Trophoblast cell (in vitro differentiated cells and primary cell): ENCODE measurements around the gene ARHGAP42.

ENCODE experiments used
- DNase-seq, 2 donors: peaks; one replicate each; pipeline ENCODE4 v3.0.0-alpha.2; 2016
- H2AFZ ChIP-seq: 2 replicates; pipeline ENCODE4 v1.6.1; 2013; ENCODE audit warnings: low read length, moderate library complexity, mild to moderate bottlenecking; ENCODE audit not compliant: insufficient read depth, poor library complexity
- H2AK5ac ChIP-seq: 2 replicates; pipeline ENCODE4 v1.6.1; 2013; ENCODE audit warnings: mild to moderate bottlenecking, low read length
- H2BK120ac ChIP-seq: 2 replicates; pipeline ENCODE4 v1.6.1; 2013; ENCODE audit warnings: low read length, mild to moderate bottlenecking, moderate library complexity; ENCODE audit not compliant: insufficient read depth, poor library complexity
- H2BK12ac ChIP-seq: 2 replicates; pipeline ENCODE4 v1.6.1; 2013; ENCODE audit warnings: mild to moderate bottlenecking, low read length, moderate library complexity
- H2BK5ac ChIP-seq: 2 replicates; pipeline ENCODE4 v1.6.1; 2013; ENCODE audit warnings: low read length, low read depth, moderate library complexity, mild to moderate bottlenecking; ENCODE audit not compliant: poor library complexity
- H3K14ac ChIP-seq: 2 replicates; pipeline ENCODE4 v1.6.1; 2013; ENCODE audit warnings: mild to moderate bottlenecking, low read length
- H3K18ac ChIP-seq: 2 replicates; pipeline ENCODE4 v1.6.1; 2013; ENCODE audit warnings: mild to moderate bottlenecking, low read length
- H3K23ac ChIP-seq: 2 replicates; pipeline ENCODE4 v1.6.1; 2013; ENCODE audit warnings: low read length
- H3K27ac ChIP-seq: 2 replicates; pipeline ENCODE4 v1.5.1; 2013; ENCODE audit warnings: low read depth, mild to moderate bottlenecking, inconsistent platforms, low read length, moderate library complexity
- H3K27me3 ChIP-seq: 2 replicates; pipeline ENCODE4 v1.6.1; 2013; ENCODE audit warnings: inconsistent platforms, mild to moderate bottlenecking, low read length, moderate library complexity; ENCODE audit not compliant: insufficient read depth
- H3K36me3 ChIP-seq, 2 experiments: 1 replicate in 1 of 2; 2 replicates in 1 of 2; pipeline ENCODE4 v1.6.1; 2013; ENCODE audit warnings: low read length in 2 of 2, mild to moderate bottlenecking in 2 of 2, moderate library complexity in 1 of 2; ENCODE audit not compliant: insufficient read depth in 2 of 2, control insufficient read depth in 1 of 2
- H3K4ac ChIP-seq: 2 replicates; pipeline ENCODE4 v1.6.1; 2013; ENCODE audit warnings: low read depth, mild to moderate bottlenecking, low read length, moderate library complexity
- H3K4me1 ChIP-seq, 2 experiments: 1 replicate in 1 of 2; 2 replicates in 1 of 2; pipeline ENCODE4 v1.6.1; 2013; ENCODE audit warnings: low read length in 2 of 2, mild to moderate bottlenecking in 2 of 2, moderate library complexity in 1 of 2; ENCODE audit not compliant: insufficient read depth in 2 of 2, control insufficient read depth in 1 of 2
- H3K4me2 ChIP-seq: 2 replicates; pipeline ENCODE4 v1.6.1; 2013; ENCODE audit warnings: inconsistent platforms, mild to moderate bottlenecking, low read length, moderate library complexity
- H3K4me3 ChIP-seq: 2 replicates; pipeline ENCODE4 v1.5.1; 2013; ENCODE audit warnings: mild to moderate bottlenecking, low read depth, low read length, inconsistent platforms
- H3K79me1 ChIP-seq: one replicate; pipeline ENCODE4 v1.6.1; 2013; ENCODE audit warnings: low read length
- H3K79me2 ChIP-seq: 2 replicates; pipeline ENCODE4 v1.6.1; 2013; ENCODE audit warnings: low read length, mild to moderate bottlenecking; ENCODE audit not compliant: control insufficient read depth, insufficient read depth, poor library complexity
- H3K9ac ChIP-seq: 2 replicates; pipeline ENCODE4 v1.6.1; 2013; ENCODE audit warnings: mild to moderate bottlenecking, low read length
- H3K9me3 ChIP-seq: 2 replicates; pipeline ENCODE4 v1.6.1; 2013; ENCODE audit warnings: low read depth, mild to moderate bottlenecking, control low read depth, inconsistent platforms, low read length; ENCODE audit not compliant: insufficient read depth
- H4K12ac ChIP-seq: 2 replicates; pipeline ENCODE4 v1.6.1; 2013; ENCODE audit warnings: low read depth, mild to moderate bottlenecking, low read length, moderate library complexity
- H4K8ac ChIP-seq: 2 replicates; pipeline ENCODE4 v1.6.1; 2013; ENCODE audit warnings: low read depth, mild to moderate bottlenecking, low read length, moderate library complexity
- H4K91ac ChIP-seq: one replicate; pipeline ENCODE4 v1.6.1; 2013; ENCODE audit warnings: low read depth, mild to moderate bottlenecking, low read length, moderate library complexity
- WGBS: extraction: QIAGEN DNeasy Blood & Tissue Kit; methylation state at CpG from one replicate; pipeline ENCODE4 v1.1.7; 2013; ENCODE audit warnings: missing lambda C conversion rate; ENCODE audit not compliant: insufficient read length, insufficient coverage; ENCODE audit errors: extremely low coverage; 5-methylcytosine and 5-hydroxymethylcytosine counted together

ARHGAP42 gene

DNA sequence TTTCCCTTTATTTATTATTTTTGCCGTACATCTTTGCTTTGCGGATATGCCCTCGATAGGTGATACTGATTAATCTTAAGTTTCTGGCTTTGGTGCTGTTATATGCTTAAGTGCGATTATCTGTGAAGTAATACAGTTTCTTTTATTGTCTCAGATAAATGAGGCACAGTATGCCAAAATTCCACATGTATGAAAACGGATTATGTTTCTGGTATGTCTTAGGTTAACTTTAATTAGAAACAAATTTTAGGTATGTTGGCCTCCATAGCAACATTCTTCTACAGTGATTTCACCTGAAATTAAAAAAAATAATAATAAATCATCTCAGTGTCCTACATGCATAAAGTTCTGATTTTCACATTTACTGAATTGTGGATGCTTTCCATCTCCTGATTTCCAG lies 119.2 kb downstream of the ARHGAP42 start:
- Histone ChIP-seq H3K4me1 (no peaks in the 10 kb centered on the region), H3K4me2 (no peak overlapping the region), H3K4me3 (no peak overlapping the region), H2AK5ac (no peak overlapping the region), H4K91ac (no peak overlapping the region), H3K23ac (no peak overlapping the region), H2AFZ (no peak overlapping the region), H4K8ac (no peak overlapping the region), H2BK120ac (no peak overlapping the region), H3K36me3 (no peaks in the 10 kb centered on the region), H3K27ac (no peak overlapping the region), H3K27me3 (no peaks in the 10 kb centered on the region), H3K79me2 (no peaks in the 10 kb centered on the region), H3K18ac (no peak overlapping the region), H3K14ac (no peak overlapping the region), H3K9ac (no peak overlapping the region), H3K9me3 (no peaks in the 10 kb centered on the region), H3K79me1 (no peaks in the 10 kb centered on the region), H2BK5ac (no peak overlapping the region), H4K12ac (no peak overlapping the region), H2BK12ac (no peak overlapping the region), H3K4ac (no peak overlapping the region)
- no peak for DNase-seq
- WGBS = no CpG with 5 or more reads among the region's 5 CpGs

- H3K4me3 ChIP-seq = no peak overlapping the region
- no peak overlapping the region for H3K4me2 ChIP-seq
- no peak overlapping the region for H4K12ac ChIP-seq
- no peak overlapping the region for H2BK120ac ChIP-seq
- no peak overlapping the region for H3K4ac ChIP-seq
- H4K91ac ChIP-seq = no peak overlapping the region
- H3K9me3 ChIP-seq = no peaks in the 10 kb centered on the region
- H2AK5ac ChIP-seq = no peak overlapping the region
- H3K79me1 ChIP-seq = no peaks in the 10 kb centered on the region
- H3K18ac ChIP-seq = no peak overlapping the region
- H3K27ac ChIP-seq = no peak overlapping the region
- no peak overlapping the region for H2BK5ac ChIP-seq
- no peak for DNase-seq
- no peak overlapping the region for H3K14ac ChIP-seq
- H3K23ac ChIP-seq = no peak overlapping the region
- no CpG with 5 or more reads among the region's 3 CpGs for WGBS
- no peak overlapping the region for H3K9ac ChIP-seq
- H3K36me3 ChIP-seq = no peaks in the 10 kb centered on the region
- no peak overlapping the region for H2AFZ ChIP-seq
- no peak overlapping the region for H2BK12ac ChIP-seq
- no peak overlapping the region for H4K8ac ChIP-seq
- no peaks in the 10 kb centered on the region for H3K79me2 ChIP-seq
- no peaks in the 10 kb centered on the region for H3K4me1 ChIP-seq
- H3K27me3 ChIP-seq = no peaks in the 10 kb centered on the region
These were observed 121.9 kb downstream of the ARHGAP42 start for GRCh38 chr11:100808904-100809491.

GRCh38 chr11:100810146-100810545 lies 123.1 kb downstream of the ARHGAP42 start:
- Histone ChIP-seq H2BK12ac (no peak overlapping the region), H4K91ac (no peak overlapping the region), H3K4me1 (no peaks in the 10 kb centered on the region), H3K27me3 (no peaks in the 10 kb centered on the region), H2AFZ (no peak overlapping the region), H3K9ac (no peak overlapping the region), H3K4me3 (no peak overlapping the region), H3K4ac (no peak overlapping the region), H4K12ac (no peak overlapping the region), H3K9me3 (no peaks in the 10 kb centered on the region), H3K18ac (no peak overlapping the region), H2BK5ac (no peak overlapping the region), H3K36me3 (no peaks in the 10 kb centered on the region), H3K79me1 (no peaks in the 10 kb centered on the region), H3K4me2 (no peak overlapping the region), H3K23ac (no peak overlapping the region), H3K27ac (no peak overlapping the region), H2BK120ac (no peak overlapping the region), H3K79me2 (no peaks in the 10 kb centered on the region), H4K8ac (no peak overlapping the region), H3K14ac (no peak overlapping the region), H2AK5ac (no peak overlapping the region)
- no peak for DNase-seq
- WGBS = no CpG with 5 or more reads among the region's 2 CpGs

- H4K91ac ChIP-seq = no peak overlapping the region
- H3K23ac ChIP-seq = no peak overlapping the region
- no peak overlapping the region for H3K4me3 ChIP-seq
- H2AK5ac ChIP-seq = no peak overlapping the region
- WGBS = no CpG with 5 or more reads among the region's 3 CpGs
- no peaks in the 10 kb centered on the region for H3K27me3 ChIP-seq
- H3K79me1 ChIP-seq = no peaks in the 10 kb centered on the region
- no peak overlapping the region for H3K9ac ChIP-seq
- no peak for DNase-seq
- H2BK5ac ChIP-seq = no peak overlapping the region
- no peak overlapping the region for H2AFZ ChIP-seq
- H3K4me1 ChIP-seq = no peaks in the 10 kb centered on the region
- H3K14ac ChIP-seq = no peak overlapping the region
- no peak overlapping the region for H3K4ac ChIP-seq
- H3K18ac ChIP-seq = no peak overlapping the region
- no peak overlapping the region for H3K4me2 ChIP-seq
- no peaks in the 10 kb centered on the region for H3K36me3 ChIP-seq
- no peak overlapping the region for H2BK12ac ChIP-seq
- no peak overlapping the region for H4K8ac ChIP-seq
- H2BK120ac ChIP-seq = no peak overlapping the region
- H3K27ac ChIP-seq = no peak overlapping the region
- no peaks in the 10 kb centered on the region for H3K9me3 ChIP-seq
- H3K79me2 ChIP-seq = no peaks in the 10 kb centered on the region
- no peak overlapping the region for H4K12ac ChIP-seq
These were observed 123.6 kb downstream of the ARHGAP42 start for GRCh38 chr11:100810666-100811065.
